NCI-H446 treated with DMSO at 0.1 percent for 48 hours (cell line): ENCODE measurements around the gene SPACA4.

Source experiments
- DNase-seq: peaks from one replicate; lab custom pipeline; 2025; lab: John Stamatoyannopoulos, UW

Gene SPACA4

GRCh38 chr19:48596679-48597465 is 9.7 kb upstream of the SPACA4 start:
- DNase-seq: no peak

DNA sequence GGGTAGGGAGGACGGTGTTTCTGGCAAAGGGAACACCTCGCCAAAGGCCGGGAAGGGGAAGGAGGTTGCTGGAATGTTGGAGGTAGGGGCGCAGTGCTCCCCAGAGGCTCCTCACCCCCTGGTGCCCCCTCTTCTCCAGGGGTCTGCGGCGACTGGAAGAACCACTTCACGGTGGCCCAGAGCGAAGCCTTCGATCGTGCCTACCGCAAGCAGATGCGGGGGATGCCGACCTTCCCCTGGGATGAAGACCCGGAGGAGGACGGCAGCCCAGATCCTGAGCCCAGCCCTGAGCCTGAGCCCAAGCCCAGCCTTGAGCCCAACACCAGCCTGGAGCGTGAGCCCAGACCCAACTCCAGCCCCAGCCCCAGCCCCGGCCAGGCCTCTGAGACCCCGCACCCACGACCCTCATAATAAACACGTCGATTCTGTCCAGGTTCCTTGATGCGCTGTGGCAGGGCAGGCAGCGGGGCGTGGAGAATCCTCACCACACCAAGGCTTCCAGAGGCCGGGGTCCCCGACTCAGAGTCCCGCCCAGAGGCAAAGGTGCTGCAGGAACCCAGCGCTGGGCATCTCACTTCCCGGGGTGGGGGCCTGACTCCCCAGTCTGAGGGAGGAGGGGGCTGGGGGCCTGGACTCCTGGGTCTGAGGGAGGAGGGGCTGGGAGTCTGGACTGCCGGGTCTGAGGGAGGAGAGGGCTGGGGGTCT is 7.4 kb upstream of the SPACA4 start:
- no peak for DNase-seq

DNA sequence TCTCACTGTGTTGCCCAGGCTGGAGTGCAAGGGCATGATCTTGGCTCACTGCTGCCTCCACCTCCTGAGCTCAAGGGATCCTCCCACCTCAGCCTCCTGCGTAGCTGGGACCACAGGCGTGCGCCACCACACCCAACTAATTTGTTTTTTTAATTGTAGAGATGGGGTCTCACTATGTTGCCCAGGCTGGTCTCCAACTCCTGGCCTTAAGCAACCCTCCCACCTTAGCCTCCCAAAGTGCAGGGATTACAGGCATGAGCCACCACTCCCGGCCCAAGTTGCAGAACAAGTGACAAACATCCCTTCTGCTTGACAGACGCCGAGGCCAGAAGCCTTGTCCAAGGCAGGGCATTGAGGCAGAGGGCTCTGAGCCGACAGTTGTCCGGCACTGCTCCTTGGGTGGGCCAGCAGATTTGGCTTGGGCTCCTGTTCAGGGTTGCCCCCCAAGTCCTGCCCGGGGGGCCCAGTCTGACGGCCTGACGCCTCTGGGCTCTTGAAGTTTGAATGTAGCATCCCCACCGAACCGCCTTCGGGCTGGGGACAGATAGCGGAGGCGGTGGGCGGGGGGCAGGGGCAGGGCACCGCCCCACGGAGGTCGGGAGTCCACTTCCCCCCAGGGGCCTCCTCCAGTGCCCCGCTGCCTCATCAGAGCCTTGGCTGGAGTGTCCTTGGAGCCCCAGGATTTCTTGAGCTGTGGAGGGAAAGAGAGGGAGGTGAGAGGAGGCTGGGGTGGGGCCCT is 5.7 kb upstream of the SPACA4 start:
- DNase-seq: no peak

DNA sequence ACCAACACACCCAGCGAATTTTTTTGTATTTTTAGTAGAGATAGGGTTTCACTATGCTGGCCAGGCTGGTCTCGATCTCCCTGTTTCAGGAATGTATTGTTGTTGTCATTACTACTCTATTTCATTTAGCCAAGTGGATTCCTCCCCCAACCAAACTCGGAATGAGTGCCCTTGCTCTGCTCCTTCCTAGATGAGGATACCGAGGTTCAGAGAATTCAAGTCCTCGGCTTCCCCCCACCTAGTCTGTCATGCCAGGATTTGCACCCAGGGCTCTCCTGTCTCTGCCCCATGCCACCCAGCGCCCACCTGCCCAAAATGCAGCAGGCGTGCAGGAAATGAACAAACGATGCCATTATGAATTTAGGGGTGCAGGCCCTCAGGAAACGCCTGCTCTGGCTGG is 3.5 kb upstream of the SPACA4 start:
- no peak for DNase-seq

GRCh38 chr19:48603449-48603848 is 3.1 kb upstream of the SPACA4 start:
- DNase-seq: no peak

DNA sequence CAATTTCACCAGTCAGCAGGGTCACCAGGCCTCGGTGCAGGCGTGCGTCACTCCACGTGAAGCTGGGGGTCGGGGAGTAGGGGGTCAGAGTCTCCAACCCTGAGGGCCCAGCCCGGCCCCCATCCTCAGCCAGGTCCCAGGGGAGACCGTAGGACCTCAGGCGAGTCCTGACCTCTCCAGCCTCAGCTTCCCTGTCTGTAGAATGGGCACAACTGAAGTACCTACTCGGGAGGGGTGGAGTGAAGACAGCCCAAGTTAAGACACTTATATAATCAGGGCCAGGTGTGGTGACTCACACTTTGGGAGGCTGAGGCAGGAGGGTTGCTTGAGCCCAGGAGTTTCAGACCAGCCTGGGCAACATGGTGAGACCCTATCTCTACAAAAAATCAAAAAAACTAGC is 2.7 kb upstream of the SPACA4 start:
- DNase-seq: no peak

DNA sequence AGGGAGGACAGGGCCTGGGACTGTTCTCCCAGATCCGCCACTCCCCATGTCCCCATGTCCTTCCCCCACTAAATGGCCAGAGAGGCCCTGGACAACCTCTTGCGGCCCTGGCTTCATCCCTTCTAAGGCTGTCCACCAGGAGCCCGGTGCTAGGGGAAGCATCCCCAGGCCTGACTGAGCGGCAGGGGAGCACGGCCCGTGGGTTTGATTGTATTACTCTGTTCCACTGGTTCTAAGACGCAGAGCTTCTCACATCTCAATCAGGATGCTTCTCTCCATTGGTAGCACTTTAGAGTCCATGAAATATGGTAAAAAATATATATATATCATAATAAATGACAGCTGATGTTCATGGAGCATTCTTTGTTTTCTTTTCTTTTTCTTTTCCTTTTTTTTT is 815 bp downstream of the SPACA4 start:
- DNase-seq: no peak

- peak; percentile 35 for DNase-seq
Observed at GRCh38 chr19:48608798-48609263, 2.3 kb downstream of the SPACA4 start.

DNA sequence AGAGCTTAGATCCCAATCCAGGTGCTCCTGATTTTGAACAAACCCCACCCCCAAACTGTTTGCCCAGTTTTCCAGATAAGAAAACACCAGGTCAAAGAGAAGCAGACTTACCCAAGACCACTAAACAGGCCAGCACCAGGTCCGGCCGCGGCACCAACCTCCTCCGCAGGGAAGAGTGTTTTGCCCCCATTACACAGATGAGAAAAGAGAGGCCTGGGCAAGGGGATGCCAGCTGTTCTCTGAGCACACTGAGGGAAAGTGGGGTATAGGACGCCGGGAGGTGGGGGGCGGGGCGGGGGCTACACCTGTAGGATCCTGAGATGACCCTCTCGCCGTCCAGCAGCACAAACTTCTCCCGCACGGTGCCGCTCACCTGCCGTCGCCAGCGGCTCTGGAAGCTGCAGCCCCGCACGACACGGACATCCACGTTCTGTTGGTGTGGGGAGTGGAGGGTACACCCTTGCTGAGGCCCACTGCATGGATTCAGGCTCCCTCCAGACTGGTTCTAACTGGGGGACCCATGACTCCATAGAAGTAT is 3.1 kb downstream of the SPACA4 start:
- DNase-seq: no peak

- no peak for DNase-seq
Observed at GRCh38 chr19:48611872-48612271, 5.3 kb downstream of the SPACA4 start.

DNA sequence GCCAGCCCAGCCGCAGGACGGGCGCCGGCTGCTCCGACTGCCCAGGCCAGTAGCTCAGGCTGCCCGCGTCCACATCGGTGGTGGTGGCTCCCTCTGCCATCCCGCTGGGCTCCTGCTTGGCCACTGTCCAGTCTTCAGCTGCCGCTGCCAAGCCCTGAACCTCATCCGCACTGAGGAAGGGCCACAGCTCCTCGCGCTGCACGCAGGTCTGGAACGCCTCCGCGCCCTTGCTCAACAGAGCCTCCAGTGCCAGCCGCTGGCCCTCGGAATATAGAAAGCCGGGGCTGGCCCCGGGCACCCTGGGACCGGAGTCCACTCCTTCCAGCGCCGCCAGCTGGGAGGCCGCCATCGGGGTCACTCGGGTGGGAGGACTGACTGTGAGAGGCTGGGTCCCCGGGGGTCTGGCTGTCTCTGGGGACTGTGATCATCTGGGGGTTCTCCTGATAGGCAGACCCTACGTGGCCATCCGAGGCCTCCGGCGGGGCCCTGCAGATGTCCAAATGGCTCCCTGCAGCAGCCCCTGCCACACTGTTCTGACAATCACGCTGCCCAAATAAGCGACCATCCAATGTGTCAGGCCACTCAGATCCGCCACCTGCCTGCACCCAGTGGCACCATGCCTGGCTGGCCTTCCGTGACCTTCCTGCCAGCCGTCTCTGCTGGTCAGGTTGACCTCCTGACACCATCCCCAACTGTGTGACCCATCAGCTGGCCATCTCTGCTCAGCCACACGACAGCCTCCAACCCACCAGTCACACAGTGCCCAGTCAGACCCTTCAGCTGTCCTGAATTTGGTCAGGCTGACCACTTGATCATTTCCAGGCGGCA is 6.7 kb downstream of the SPACA4 start:
- DNase-seq: no peak

DNA sequence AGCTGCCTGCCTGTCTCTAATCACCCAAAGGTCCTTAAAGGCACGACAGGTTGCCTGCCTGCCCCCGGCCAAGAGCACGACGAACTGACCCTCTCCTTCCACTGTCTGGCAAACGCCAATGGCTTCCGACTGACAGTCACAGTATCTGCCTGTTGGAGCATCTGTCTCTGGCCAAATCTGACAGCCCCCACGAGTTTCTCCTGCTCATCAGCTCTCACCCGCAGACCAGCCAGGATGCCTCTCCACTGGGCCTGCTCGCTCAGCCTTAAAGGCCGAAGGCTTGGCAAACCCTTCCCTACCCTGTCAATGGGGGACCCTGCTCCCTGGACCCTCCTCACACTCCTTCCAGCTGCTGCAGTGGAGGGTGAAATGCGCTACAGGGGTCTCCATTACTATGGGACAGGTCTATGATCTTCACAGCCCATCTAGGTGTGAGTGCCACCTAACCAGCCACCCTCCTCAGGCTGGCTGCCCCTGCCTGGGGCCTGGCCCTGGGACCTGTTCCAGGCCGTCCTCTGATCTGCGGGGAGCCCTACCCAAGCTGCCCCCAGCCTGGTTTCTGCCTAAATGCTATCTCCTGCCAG is 7.4 kb downstream of the SPACA4 start:
- no peak for DNase-seq

DNA sequence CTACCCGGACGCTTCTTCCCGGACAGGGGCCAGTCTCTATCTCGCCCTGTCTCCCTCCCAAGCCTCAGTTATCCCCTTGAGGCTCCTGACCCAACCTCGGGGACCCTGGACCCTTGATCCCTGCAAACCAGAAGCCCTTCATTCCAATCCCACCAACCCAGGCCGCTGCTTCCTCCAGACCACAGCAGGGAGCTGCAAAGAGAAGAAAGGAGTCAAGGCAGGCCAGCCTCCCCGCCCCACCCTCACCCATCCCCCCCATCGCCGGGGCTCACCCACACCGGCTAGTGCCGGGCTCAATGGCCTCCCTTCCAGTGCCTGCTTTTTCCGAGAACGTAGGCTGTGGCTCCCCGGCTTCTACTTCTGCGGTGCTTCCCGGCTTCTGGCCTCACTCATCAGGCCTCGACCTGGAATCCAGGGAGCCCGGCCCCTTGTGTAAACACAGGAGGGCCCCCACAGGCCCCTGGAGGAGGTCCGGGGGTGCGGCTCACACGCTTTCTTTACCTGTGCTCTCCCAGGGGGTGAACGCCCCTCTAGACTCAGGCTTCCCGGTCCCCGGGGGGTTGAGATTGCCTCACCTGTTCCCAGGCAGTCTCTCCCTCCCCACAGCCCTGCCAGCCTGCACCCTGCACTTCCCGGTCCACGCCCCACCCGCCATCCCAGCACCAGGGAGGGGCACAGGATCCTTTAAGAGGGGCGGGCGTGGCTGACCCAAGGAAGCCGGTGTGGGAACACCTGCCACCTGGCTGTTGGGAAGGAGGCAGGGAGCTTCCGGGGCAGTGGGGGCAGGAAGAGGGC is 8.1 kb downstream of the SPACA4 start, which contains the start of gene FAM83E:
Gene FAM83E, minus strand, starts transcription at position 641 of the 795 bp plus-strand sequence. CDS start 1,704 bp downstream, outside the sequence.
- no peak for DNase-seq

DNA sequence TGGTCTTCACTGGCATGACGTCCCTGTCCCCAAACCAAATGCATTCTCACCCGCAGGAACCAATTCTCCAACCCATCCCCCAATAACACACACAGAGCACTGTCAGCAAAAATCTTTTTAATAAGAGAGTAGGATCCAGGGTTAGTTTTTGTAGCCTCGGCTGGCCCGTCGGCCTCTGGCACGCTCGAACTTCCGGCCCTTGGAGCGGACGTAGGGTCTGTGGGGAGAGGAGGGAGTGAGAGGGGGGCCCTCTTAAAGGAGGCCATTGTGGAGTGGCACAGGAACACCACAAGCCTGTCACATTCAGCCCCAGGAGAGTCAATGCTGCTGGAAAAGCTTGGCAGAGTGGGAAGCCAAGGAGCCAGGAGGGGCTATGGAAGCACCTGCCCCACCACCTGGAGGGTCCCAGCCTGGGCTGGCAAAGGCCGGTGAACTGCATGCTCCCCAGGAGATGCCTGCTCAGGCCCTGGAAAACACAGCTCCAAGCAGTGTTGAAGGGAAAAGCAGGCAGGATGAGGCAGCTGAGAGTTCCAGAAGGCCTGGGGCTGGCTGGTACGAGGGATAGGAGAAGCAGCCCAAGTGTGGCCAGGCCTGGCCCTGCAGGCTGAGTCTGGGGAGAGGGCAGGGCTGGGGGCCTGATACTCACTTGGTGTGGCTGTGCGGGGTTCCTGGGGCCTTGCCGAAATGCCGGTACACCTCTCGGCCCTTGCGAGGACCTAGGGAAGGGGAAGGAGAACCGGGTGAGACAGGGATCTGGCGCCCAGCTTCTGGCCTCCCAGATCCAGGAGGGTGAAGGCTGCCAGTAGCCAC is 8.9 kb downstream of the SPACA4 start:
- no peak for DNase-seq

DNA sequence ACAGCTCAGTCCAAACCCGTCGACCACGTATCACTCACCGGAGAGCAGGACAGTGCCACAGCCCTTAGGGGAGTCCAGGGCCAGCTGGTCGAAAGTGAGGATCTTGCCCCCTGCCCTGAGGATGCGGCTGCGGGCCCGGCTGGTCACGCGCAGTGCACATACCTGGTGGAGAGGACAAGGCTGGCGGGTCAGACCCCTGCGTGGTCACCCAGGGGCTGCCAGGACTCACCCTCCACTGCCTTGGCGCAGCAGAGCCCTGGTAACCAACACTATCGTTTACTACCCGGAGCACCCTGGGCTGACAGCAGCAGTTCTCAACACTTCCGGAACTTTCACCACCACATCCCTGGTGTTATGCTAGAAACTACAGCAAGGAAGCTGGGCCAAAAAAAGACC is 9.5 kb downstream of the SPACA4 start:
- no peak for DNase-seq

DNA sequence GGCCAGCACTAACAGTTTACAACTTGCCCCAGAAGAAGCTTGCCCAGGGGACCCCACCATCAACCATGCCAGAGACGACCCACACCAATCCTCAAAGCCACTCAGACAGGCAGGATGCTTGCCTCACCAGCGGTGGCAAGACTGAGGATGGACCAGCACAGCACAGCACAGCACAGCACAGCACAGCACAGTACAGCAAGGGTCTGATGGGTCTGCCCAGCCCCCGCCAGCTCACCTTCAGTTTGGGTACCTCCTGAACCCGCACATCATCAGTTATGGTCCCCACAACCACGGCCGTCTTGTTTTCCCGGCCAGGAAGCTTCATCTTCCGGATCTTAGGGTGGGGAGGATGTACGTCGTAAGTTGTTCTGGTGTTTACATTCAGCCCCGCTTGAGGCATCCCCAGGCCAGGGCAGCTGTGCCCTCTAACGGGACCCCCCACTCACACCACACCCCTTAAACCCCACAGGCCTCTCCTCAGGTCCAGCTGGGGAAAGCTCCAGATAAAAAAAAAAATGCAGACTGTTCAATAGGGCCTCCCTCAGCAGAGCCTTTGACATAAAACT is 10.0 kb downstream of the SPACA4 start:
- no peak for DNase-seq

DNA sequence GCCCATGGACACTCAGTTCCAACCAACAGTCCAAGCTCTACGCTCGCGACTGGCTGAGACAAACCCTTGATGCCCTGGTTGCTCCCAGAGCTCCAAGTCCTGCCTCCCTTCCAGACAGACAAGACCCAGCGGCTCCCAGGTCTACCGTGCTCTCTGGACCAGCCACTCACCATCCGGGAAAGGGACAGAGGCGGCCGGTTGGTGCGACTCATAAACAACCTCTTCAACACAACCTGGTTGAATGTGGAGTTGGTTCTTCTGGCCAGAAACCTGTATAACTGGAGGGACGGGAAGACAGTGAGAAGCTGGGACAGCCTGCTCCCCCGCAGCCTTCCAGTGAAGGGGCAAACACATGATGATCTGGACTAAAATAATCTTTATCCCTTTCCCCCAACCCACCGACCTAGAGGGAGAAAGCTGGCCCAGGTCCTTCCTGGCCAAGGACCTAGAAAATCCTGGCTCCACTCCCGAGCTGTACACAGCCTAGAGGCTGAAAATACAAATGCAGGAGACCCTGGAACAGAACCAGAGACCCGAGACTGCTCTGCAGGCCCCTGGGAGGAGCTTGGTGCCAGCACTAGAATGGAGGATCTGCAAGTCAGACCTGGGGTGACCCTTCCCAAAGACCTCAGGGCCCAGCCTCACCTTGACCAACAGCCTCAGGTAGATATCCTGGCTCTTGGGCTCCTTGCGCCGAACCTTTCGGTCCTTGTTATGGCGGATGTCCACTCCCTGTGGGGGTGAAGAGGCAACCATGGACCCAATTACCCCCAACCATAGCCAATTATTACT is 10.8 kb downstream of the SPACA4 start:
- no peak for DNase-seq

- no peak for DNase-seq
Observed at GRCh38 chr19:48618278-48618915, 11.9 kb downstream of the SPACA4 start.
